ENCODE measurements around the gene PSME1. TPM values are rescaled to one million over a fixed set of nuclear protein-coding genes. Genes with fewer than 3 reads are reported as not detected.

The PSME1 gene
- polyA plus RNA-seq, 5 donors: 190 to 234 (median 222) TPM

DNA sequence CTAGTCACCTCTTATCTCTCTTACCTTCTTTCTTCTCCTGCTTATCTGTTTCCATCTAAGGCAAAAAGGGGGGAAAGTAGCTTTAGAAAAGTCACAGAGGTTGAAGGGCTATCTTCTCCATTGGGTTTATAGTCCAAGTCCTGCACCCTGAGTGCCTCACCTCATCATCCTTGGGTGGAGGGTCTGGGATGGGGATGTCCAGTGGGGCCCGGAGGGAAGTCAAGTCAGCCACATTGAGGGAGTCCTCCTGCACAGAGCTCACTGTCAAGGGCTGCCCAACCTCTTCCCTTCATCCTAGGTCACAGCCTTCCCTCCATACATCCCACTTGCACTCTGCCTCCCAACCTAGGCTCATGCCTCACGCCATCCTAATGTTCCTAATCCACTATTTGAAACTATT, 9.2 kb downstream of the PSME1 start:
- DNase-seq: no peak

DNA sequence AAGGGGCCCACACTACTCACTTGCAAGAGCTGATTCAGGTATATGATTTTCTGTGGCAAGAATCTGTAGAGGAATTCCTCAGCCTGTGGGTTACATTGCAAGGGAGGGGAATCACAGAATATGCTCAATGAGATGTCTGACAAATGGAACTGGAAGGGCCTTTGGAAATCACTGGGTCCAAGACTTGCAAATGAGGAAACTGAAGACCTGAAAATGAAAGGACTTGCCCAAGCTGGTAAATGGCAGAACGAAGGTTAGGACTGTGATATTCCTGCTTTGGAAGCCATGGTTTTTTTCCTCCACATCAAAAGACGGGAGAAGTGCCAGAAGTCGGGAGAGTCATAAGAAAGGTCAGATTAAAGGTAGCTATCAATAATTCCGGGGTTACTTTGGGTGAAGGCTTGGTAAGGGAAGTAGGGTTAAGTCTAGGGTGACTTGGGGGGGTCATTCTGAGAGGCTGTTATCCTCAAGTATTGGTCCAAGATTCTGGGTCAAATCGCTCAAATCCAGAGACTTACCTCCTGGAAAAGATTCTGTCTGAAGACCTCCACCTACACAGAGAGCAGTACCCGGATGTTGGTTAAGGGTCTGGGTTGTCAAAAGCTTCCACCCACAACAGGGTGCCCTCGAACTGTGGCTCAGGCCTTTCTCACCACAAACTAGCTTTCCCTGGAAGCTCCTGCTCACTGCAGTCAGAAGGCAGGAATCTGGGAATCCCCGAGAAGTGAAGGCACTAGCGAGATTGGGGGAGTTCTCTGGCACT, 9.9 kb downstream of the PSME1 start:
- no peak for DNase-seq

DNA sequence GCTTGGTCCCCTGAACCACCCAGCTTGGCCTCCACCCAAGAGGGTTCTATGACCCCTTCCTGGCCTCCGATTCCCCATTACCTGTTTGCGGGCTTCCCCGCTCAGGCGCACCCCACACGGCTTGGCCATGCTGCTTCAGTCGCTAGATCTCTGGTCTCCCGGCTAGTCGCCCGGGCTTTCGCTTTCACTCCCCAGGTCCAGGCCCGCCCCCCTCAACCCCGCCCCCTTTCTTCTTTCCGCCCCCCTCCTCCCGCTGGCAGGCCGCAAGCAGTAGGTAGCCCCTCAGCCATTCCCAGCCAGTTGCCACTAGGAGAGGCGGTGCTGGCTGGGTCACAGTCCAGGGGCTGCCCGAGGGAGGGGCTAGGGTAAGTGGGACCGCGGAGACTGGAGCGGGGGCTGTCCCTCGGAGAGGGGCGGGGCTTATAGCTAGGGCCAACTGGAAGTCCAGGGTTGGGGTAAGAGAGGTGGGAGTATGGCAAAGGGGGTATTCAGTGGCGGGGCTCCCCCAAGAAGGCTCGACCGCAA, 10.5 kb downstream of the PSME1 start, which contains the start of gene PSME2:
Gene PSME2 (minus strand): TSS at position 158 of the 525 bp plus-strand sequence. CDS start 29 bp downstream, at position 129.
- peak; percentile 94 to 95 for DNase-seq

DNA sequence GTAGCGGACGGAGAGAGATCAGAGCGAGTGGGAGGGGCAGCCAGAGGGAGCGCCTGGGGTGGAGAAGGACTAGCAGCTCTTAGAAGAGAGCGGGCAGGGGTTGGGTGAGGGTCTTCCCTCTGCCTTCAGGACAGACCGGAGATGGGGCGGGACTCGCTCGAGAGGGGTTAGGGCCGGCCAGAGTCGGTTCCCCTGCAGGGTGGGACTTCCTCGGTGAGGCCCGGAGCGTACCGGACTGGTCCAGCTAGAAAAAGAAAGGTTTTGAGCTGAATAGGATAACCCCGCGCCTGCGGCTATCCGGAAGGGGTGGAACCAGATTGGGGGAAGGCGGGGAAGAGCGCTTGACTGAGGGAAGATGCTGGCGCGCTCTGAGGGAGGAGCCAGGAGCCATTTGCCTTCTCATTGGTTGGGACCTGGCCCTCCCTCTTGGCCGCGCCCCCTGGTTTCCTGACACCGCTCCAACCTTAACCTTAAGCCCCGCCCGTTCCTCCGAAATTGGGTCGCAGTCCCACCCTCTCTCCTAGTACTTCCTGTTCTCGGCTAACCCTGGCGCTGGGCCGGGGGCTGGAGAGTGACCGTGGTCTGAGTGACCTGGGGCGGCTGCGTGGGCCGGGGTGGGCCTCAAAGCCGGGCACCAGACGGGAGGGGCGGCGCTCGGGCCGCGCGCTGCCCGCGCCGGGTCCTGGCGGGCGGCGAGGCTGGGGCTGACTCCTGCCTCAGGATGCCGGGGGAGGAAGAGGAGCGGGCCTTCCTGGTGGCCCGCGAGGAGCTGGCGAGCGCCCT, 11.2 kb downstream of the PSME1 start, which contains the start of gene RNF31:
Gene RNF31 (plus strand): TSS at position 521 of the 783 bp plus-strand sequence. CDS start 201 bp downstream, at position 722.
- peak; percentile 98 for DNase-seq

DNA sequence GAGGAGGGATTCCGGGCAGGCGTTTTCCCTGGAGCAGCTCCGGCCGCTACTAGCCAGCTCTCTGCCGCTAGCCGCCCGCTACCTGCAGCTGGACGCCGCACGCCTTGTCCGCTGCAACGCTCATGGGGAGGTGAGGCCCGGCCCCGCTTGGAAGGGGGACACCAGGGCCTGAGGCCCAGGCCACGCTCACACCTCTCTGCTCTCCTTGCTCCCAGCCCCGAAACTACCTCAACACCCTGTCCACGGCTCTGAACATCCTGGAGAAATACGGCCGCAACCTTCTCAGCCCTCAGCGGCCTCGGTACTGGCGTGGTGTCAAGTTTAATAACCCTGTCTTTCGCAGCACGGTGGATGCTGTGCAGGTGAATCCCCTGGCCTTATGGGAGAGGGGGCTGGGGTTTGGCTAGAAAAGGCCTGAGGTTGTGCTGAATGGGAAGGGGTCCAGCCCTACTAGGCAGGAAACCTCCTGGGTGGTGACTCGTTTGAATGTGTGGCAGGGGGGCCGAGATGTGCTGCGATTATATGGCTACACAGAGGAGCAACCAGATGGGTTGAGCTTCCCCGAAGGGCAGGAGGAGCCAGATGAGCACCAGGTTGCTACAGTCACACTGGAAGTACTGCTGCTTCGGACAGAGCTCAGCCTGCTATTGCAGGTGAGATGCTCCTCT, 11.9 kb downstream of the PSME1 start:
- no peak for DNase-seq

DNA sequence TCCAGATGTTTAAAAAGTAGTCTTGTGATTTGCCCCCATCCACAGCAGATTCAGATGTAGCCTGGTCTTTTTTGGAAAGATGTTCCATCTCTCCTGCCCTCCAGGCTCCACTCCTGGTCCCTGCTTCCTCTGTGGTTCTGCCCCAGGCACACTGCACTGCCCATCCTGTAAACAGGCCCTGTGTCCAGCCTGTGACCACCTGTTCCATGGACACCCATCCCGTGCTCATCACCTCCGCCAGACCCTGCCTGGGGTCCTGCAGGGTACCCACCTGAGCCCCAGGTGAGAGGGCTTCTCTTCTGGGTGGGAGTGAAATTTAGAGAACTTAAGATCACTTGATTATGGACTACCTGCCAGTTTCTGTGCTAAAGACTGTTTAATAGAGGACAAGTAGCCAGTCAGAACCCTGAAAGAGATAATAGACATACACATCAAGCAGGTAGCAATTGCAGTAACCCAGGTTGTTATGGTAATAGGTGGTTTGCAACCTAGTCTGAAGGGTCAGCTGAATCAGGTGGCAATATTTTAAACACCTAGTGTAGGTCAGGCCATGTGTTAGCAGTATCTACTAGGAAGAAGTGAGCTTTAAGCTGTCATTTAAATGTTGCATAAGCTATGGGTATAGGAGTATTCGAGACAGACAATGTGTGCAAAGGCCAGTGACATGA, 13.4 kb downstream of the PSME1 start:
- no peak for DNase-seq

DNA sequence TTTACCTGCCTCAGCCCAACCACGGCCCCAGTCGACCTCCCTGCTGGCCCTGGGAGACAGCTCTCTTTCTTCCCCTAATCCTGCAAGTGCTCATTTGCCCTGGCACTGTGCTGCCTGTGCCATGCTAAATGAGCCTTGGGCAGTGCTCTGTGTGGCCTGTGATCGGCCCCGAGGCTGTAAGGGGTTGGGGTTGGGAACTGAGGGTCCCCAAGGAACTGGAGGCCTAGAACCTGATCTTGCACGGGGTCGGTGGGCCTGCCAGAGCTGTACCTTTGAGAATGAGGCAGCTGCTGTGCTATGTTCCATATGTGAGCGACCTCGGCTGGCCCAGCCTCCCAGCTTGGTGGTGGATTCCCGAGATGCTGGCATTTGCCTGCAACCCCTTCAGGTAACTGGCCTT, 14.1 kb downstream of the PSME1 start:
- DNase-seq: no peak

DNA sequence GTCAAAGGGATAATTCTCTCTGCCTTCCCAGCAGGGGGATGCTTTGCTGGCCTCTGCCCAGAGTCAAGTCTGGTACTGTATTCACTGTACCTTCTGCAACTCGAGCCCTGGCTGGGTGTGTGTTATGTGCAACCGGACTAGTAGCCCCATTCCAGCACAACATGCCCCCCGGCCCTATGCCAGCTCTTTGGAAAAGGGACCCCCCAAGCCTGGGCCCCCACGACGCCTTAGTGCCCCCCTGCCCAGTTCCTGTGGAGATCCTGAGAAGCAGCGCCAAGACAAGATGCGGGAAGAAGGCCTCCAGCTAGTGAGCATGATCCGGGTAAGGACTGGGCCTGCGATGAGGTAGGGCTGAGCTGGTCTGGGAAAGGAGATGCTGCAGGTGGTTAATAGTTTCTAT, 14.6 kb downstream of the PSME1 start:
- no peak for DNase-seq

DNA sequence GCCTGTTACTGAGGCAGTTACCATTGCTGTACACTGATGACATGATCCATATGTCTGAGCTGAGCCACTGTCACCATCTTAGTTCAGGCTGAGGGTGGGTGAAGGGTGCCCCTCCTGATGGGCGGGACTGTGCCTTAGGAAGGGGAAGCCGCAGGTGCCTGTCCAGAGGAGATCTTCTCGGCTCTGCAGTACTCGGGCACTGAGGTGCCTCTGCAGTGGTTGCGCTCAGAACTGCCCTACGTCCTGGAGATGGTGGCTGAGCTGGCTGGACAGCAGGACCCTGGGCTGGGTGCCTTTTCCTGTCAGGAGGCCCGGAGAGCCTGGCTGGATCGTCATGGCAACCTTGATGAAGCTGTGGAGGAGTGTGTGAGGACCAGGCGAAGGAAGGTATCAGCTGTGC, 15.0 kb downstream of the PSME1 start:
- no peak for DNase-seq

DNA sequence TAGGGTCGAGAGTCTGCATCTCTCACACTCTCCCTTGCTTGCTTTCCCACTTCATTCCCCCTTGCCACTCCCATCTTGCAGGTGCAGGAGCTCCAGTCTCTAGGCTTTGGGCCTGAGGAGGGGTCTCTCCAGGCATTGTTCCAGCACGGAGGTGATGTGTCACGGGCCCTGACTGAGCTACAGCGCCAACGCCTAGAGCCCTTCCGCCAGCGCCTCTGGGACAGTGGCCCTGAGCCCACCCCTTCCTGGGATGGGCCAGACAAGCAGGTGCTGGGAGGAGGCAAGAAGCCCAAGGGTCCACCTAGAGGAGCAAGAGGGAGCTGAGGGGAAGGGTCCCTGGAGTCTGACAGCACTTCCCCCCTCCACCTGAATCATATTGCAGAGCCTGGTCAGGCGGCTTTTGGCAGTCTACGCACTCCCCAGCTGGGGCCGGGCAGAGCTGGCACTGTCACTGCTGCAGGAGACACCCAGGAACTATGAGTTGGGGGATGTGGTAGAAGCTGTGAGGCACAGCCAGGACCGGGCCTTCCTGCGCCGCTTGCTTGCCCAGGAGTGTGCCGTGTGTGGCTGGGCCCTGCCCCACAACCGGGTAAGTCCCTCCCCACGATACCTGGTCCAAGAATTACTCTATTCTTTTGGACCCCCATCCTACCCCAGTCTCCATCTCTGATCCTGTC, 15.5 kb downstream of the PSME1 start:
- no peak for DNase-seq

DNA sequence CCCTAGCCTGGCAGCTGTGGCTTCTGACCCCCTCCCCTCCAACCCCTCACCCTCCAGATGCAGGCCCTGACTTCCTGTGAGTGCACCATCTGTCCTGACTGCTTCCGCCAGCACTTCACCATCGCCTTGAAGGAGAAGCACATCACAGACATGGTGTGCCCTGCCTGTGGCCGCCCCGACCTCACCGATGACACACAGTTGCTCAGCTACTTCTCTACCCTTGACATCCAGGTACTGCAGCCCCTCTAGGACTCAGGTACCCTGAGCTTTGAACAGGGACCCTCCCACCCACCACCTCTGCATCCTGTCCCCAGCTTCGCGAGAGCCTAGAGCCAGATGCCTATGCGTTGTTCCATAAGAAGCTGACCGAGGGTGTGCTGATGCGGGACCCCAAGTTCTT, 19.1 kb downstream of the PSME1 start:
- no peak for DNase-seq

DNA sequence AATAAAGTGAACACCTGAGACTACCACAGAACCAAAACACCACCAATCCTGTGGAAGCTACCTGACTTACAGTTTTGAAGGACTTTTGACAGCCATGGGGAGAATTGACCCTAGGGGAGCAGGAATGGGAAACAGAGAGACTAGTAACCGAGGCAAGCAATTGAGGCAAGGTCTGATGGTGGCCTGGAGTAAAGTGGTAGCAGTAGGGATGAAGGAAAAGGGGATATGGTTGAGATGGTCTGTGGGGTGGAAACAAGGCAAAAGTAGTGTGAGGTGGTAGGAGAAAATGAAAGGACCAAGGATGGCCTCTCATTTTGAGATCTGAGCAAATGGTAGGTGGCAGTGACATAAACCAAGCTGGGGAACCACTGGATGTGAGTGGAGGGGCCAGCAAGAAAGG, 20.8 kb downstream of the PSME1 start:
- DNase-seq: no peak

DNA sequence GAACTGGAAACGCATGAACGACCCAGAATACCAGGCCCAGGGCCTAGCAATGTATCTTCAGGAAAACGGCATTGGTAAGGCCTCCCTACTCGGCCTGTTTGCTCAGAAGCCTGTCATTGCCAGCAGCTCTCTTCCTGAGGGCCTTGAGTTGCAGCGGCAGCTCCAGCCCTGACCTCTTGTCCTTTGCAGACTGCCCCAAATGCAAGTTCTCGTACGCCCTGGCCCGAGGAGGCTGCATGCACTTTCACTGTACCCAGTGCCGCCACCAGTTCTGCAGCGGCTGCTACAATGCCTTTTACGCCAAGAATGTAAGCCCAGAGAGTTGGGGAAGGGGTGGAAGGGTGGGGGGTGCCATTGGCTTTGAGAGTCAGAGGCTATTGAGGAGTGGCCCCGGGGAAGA, 21.3 kb downstream of the PSME1 start:
- no peak for DNase-seq

DNA sequence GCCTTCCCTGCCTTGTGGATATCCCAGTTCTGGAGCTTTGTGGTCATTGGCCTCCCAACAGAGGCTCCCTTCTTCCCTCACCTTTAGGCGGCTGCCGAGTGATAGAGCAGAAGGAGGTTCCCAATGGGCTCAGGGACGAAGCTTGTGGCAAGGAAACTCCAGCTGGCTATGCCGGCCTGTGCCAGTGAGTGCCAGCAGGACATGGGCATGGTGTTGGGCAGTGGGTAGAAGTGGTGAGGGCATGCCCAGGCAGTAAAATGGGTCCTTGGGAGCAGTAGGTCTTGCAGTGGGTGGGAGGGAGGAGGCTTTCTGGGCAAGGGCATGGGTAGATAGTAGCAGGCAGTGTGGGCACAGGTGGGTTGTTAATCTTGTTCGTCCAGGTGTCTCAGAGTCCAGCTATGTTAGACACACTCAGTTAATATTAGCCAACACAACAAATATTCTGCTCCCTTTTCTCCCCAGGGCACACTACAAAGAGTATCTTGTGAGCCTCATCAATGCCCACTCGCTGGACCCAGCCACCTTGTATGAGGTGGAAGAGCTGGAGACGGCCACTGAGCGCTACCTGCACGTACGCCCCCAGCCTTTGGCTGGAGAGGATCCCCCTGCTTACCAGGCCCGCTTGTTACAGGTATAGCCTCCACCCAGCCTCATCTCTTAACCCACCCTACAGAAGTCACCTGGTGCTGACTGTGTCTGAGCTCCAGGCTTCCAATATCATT, 23.9 kb downstream of the PSME1 start:
- DNase-seq: no peak

DNA sequence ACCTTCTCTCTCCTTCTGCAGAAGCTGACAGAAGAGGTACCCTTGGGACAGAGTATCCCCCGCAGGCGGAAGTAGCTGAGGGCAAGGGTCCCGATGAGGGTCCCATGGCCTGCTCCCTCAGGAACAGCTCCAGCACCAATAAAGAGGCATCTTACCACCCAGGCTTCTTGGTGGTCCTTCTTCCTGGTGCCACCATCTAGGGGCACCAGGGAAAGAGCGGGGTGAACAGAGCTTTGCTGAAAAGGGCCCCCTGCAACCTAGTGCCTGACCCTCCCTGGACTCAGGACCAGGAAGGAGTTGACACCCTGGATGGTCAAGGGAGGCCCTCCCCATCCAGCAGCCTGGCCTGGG, 24.5 kb downstream of the PSME1 start:
- DNase-seq: no peak

DNA sequence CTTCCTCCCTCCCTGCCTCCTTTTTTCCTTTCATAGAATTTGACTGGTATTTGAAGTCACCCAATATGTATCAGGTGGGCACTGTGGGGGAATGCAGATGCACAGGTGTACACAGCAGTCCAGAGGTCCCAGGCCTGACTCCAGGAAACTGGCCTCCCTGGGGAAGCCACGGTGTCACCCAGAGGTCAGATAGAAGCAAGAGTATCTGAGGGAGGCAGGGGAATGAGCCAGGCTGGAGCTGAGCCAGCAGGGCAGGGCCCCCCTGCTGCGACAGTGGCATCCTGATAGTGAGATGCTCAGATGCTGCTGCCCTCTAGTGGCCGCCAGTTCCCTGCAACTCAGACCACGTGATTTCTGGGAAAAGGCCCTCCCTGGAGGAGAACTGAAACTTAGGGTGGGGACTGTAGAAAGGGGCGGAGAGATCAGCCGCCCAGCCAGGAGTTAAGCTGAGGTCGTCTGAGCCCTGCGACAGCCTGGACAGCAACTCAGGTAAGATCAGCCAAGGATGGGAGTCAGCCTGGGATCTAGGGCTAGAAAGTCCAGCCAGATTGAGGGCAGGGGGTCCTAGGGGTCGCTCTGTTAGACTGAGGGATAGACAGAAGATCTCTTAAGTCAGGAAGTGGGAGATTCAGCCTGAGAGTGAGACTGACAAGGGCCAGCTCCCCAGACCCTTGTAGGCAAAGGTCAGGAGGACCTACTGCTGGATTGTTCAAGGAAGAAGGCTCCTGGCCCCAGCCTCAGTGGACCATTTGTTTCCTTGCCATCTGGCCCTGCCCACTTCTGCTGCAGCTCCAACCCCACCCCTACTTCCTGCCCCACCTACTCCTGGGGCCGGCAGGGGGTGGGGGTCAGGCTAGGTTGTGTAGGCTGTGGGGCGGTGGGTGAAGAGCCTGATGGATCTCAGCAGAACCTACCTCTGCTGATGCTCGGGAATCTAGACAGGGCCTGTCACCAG, 25.1 kb downstream of the PSME1 start, which contains the start of gene IRF9:
Gene IRF9 (plus strand): TSS at position 416 of the 955 bp plus-strand sequence. CDS start 880 bp downstream, outside the sequence.
- peak; percentile 90 to 94 for DNase-seq

DNA sequence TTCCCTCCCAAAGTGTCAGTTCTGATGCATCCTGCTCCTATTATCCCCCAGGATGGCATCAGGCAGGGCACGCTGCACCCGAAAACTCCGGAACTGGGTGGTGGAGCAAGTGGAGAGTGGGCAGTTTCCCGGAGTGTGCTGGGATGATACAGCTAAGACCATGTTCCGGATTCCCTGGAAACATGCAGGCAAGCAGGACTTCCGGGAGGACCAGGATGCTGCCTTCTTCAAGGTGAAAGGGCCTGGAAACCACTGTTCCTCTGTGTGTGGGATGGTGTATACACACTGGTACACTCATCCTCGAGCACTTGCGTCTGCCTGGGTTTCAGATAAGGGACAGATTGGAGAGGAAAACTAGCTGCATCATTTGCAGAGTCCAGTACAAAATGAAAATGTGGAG, 26.1 kb downstream of the PSME1 start:
- no peak for DNase-seq

DNA sequence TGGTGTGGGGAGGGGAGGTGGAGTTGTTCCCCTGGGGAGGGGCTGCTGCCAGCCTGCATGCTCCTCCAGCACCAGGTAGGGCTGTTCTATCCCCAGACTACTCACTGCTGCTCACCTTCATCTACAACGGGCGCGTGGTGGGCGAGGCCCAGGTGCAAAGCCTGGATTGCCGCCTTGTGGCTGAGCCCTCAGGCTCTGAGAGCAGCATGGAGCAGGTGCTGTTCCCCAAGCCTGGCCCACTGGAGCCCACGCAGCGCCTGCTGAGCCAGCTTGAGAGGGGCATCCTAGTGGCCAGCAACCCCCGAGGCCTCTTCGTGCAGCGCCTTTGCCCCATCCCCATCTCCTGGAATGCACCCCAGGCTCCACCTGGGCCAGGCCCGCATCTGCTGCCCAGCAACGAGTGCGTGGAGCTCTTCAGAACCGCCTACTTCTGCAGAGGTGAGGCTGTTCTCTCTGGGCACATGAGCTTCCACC, 28.6 kb downstream of the PSME1 start:
- no peak for DNase-seq

DNA sequence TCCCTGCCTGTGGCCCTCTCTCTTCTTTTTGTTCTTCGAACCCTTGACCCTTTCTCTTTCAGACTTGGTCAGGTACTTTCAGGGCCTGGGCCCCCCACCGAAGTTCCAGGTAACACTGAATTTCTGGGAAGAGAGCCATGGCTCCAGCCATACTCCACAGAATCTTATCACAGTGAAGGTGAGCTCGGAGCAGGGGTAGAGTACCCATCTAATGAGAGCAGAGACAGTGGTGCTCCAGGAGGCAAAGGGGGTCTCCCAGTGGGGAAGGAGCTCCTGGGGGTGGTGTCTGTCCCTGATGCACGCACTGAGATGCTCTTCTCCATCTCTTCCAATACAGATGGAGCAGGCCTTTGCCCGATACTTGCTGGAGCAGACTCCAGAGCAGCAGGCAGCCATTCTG, 29.8 kb downstream of the PSME1 start:
- DNase-seq: no peak

All from right lung (tissue), 5 donors.